Fibroblast of skin of abdomen (primary cell): ENCODE measurements around the gene CUL7.
A peak's percentile ranks its signal among the peaks of the same experiment; 100 is the strongest.

Experiments
- DNase-seq: peaks from one replicate; pipeline ENCODE4 v3.0.0-alpha.2; 2013

The CUL7 gene

GRCh38 chr6:43076464-43077332 is 23.0 kb upstream of the CUL7 start:
- peak; percentile 57 for DNase-seq

GRCh38 chr6:43075670-43076463 is 22.2 kb upstream of the CUL7 start, which contains the start of gene PTK7:
TSS of gene PTK7 (plus strand) at chr6:43076314. CDS start at chr6:43076489, 175 bp downstream.
- DNase-seq: peak; percentile 85

GRCh38 chr6:43074847-43075669 is 21.4 kb upstream of the CUL7 start:
- peak; percentile 92 for DNase-seq

- DNase-seq: peak; percentile 77
Measured at GRCh38 chr6:43070028-43070632, 16.5 kb upstream of the CUL7 start.

GRCh38 chr6:43062818-43063217 is 9.2 kb upstream of the CUL7 start:
- no peak for DNase-seq

DNA sequence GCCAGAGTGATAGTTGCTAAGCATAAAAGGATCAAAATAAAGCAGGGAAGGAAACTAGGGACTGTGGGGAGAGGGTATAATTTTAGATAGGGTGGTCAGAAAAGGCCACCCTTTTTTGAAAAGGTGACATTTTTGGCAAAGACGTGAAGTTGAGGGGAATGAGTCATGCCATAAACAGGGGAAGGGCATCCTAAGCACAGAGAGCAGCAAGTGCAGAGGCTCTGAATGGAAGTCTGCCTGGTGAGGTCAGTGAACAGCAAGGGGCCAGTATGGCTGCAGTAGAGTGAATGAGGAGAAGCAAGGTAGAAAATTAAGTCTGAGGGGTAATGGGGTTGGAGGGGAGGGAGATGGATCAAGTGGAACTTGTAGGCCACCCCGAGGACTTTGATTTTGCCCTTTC is 8.2 kb upstream of the CUL7 start:
- DNase-seq: no peak

GRCh38 chr6:43060755-43061633 is 7.3 kb upstream of the CUL7 start:
- no peak for DNase-seq

DNA sequence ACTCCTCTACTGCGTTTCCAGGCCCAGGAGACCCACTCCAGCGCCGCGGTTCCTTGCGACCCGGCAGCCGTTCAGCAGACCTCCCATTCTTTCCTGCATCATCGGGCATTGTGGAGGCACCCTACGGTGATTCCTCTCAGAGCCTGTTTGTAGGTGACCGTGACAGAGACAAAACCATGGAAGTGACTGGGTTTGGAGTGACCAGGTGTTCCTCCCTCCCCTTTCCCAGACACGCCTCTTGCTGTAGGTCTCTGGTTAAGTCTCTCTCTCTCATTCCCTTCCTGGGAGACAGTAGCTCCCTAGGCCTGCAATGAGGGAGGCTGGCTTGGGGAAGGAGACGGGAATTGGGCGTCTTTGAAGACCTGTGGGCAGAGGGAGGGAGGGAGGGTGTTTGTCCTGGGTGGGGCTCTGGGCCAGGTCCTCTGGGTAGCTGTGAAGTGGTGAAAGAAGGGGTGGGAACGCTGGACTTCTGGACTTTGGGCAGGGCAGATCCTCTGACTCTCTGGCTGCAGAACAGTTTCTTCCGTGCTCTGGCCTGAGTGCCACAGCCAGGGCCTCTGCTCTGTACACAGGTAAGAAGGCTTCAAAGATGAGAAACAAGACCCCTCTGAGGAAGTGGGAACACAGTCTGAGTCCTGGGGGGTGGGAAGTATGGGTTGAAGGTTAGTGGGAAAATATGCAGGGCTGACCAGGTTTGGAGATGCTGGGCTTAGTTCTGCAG is 6.5 kb upstream of the CUL7 start:
- no peak for DNase-seq

DNA sequence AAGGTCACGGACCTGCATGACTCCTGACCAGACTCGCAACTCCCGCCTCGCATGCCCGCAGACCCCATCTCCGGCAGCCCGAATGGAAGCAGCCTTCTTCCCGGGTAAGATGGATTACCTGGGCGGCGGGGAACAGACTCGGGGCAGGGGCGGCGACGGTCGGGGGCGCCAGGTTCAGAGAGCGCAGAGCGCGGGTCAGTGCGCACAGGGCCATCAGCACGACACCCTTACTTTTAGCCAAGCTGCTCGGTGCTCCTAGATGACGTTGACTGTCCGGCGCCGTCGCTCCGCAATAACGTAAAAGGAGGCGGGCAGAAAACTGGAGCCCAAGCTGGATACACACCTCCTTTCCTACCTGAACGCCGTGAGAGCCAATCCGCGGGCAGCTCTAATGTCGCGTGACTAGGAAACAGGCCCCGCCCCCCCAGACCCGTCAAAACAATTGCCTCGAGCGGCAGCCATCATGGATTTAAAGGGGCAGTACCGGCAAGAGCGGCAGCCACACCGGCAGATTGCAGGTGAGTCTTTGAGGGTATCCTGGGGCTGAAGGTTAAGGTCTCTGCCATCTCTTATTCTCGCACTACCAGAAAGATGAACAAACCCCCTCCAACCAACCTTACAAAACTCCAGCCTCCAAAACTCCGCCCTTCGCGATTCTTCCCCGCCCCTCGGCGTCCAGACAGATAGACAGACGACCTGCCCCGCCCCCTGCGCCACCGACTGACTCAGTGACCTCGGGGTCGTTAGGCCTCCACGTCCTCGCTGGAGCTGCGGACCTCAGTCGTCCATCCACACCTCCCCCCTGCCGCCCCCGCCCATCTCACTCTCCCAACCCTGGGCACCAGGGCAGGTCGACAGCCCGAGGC is 5.8 kb upstream of the CUL7 start, which contains the start of the genes KLC4 and MRPL2:
Gene KLC4 (plus strand): TSS at position 464 of the 866 bp plus-strand sequence. CDS start 1,705 bp downstream, outside the sequence.
Gene MRPL2 (minus strand): TSS at position 267 of the 866 bp plus-strand sequence. CDS start 53 bp downstream, at position 214.
- DNase-seq: peak; percentile 99

DNA sequence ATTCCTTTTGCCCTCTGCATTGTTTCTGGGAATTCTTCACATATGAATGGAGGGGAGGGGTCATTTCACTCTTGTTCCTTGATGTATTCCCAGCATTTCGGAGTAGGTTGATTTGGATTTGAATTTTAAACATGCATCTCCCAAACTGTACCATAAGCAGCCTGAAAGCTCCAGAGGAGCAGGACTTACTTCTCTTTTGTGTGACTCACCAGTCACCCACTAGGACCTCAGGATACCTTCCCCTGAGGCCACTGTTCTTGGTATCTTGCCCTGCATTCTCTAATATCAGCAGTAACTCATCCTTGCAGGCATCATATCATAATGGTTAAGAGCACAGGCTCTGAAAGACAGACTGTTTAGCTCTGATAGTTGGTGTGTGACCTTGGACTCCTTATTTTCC is 4.9 kb upstream of the CUL7 start:
- no peak for DNase-seq

GRCh38 chr6:43055966-43056365 is 2.3 kb upstream of the CUL7 start:
- DNase-seq: no peak

DNA sequence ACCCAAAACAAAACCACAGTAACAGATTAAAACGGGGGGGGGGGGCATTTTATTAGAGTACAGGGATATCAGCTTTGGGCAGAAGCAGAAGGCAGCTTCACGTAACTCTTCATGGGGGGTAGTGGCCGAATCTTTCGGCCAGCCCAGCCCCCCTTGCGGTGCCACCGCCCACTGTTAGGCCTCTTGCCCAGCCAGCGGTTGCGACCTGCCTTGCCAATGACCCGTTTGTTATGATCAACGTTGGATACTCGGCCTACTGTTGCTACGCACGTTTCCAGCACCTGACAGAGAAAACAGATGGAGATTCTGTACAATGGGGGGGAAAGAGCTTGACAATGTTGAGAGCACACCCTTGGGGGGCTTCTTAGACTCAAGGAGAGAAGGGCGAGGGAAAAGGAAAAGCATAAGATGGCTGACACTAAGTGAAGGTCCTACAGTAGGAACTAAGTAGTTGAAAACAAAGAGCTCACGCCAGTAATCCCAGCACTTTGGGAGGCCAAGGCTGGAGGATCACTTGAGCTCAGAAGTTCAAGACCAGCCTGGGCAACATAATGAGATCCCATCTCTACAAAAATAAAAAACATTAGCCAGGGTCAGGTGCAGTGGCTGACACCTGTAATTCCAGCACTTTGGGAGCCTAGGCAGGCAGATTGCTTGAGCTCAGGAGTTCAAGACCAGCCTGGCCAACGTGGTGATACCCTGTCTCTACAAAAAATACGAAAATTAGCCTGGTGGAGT is 724 bp upstream of the CUL7 start:
- DNase-seq: no peak

GRCh38 chr6:43052842-43053544 is 658 bp downstream of the CUL7 start:
- peak; percentile 18 for DNase-seq

- no peak for DNase-seq
Measured at GRCh38 chr6:43052225-43052841, 1.3 kb downstream of the CUL7 start.

DNA sequence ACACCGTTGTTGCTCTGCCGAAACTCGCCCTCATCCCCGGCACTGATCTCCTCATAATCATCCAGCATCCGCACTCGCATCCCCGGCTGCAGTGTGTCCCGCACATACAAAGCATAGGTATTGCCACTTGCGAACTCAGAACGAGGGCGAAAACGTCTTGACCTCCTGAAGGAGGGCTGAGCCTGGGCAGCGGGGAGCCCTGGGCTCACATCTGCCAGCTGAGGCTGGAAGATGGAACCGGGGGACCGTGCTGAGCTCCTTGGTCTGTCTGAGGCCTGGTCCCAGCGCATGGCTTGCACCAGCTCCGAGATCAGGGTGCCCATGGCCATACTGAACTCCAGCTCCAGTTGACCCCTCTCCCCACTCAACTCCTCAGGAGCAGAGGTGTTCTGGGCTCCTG is 2.7 kb downstream of the CUL7 start:
- DNase-seq: no peak

GRCh38 chr6:43047998-43048397 is 5.7 kb downstream of the CUL7 start:
- no peak for DNase-seq

- no peak for DNase-seq
Measured at GRCh38 chr6:43045371-43045930, 8.2 kb downstream of the CUL7 start.
